NCI-H1417 treated with DMSO at 0.1 percent for 48 hours (cell line): Measurements from ENCODE around the gene CMYA5.
"Not testable (repeated sequence)": the region's sequence is repeated elsewhere in the genome, so short reads cannot be mapped to it uniquely, and the experiment has no call there.

Experiments
- DNase-seq: peaks from one replicate; lab custom pipeline; 2025; lab: John Stamatoyannopoulos, UW

Gene CMYA5

DNA sequence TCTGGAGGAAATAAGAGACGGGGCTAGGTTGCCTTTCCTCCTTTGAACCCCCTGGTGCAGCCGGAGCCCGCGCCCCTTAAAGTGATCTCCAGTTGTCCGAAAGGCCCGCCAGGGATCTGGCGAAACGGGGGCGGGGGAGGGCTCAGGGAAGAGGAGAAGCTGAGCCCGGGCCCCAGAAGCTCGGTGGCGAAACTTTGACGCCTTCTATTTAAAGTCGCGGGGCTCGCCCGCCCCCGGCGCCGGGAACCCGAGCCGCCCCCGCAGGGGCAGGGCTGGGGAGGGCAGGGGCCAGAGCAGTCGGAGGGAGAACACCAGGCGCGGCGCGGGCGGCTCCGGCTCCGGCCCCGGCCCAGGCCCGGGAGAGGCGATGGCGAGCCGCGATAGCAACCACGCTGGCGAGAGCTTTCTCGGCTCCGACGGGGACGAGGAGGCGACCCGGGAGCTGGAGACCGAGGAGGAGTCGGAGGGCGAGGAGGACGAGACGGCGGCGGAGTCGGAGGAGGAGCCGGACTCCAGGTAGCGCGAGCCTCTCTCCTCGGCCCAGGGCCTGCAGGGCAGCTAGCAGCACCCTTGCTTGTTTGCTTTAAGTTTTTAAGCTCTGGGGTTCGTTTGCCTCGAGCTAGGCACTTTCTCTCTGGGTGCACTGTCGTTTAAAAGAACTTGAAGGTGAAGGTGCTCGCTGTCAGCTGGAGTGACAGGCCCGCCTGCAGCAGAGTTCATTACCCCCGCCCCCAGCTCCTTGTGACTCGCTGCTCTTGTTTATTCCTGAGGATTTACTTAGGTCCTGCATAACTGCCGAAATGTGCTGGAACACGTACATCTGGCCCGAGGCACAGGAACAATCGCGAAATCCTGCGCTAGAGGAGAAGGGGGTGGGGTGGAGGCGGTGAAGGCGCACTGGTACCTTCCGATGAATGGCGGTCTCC, at the start of gene CMYA5:
Gene CMYA5 (plus strand): TSS at position 296 of the 926 bp plus-strand sequence. CDS start 72 bp downstream, at position 368.
- no peak for DNase-seq

DNA sequence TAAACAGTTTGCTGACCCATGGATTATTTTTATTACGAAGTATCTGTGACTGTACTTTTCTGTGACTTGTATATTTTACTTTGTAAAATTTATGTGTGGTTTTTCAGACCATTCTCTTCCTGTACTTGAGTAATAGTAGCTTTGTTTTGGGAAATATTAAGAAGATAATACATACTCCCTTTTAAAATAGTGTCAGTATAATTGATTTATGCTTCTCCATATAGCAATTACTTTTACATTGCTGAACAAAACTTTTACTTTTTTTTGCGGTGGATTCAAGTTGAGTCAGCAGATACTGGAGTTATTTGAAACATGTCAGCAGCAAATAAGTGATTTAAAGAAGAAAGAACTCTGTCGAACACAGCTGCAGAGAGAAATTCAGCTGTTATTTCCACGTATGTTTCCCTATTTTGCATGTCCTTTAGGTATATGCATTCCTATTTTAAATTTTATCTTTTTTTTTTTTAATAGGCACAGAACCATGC, 49.0 kb upstream of the CMYA5 start:
- no peak for DNase-seq

DNA sequence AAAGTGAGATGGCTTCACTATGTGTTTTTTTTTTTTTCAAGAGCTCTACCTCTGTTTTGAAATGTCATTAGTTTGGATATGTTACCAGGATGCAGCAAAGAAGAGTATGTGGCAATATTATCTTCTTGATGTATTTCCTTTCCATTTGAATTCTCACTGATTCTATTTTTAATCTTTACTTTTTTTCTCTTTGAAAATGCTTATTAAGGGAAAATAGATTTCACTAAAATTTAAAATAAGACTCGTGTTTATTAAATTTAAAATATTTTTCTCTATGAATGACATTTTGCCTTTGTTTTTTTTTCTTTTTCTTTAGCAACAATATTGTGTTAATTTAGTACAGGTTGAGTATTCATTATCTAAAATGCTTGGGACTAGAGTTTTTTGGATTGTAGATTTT, 48.2 kb upstream of the CMYA5 start:
- no peak for DNase-seq

DNA sequence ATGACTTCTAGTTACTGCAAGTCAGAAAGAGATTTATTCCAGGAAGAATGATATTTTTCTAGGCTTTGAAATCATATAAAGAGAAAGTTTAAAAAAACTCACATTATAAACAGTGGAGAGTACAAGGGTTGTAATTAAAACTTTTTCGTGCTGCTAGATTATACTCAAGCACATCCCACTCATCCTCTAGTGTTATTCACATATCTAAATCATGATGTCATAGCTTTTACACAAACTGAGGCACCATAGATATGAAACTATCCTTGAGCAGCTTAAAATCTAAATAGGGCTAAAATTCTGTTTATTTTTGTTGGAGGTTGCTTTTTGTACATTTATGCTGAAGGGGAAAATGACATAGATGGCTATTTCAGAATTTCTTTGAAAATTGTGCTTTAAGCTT, 47.4 kb upstream of the CMYA5 start:
- DNase-seq, result no peak

DNA sequence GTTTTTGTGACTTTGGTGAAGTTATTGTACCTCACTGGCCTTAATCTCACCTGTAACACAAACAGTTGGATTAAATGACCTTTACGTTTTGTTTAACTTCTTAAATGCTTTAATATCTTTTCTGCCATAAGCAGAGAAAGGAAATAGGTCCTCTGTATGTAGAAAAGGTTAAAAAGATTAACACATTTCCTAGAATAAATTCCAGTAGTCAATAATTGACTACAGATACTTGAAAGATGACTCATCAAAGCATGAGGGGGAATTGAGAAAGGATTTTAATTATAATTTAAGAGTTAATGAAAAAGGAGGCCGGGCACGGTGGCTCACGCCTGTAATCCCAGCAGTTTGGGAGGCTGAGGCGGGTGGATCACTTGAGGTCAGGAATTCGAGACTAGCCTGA, 35.8 kb upstream of the CMYA5 start:
- no peak for DNase-seq

DNA sequence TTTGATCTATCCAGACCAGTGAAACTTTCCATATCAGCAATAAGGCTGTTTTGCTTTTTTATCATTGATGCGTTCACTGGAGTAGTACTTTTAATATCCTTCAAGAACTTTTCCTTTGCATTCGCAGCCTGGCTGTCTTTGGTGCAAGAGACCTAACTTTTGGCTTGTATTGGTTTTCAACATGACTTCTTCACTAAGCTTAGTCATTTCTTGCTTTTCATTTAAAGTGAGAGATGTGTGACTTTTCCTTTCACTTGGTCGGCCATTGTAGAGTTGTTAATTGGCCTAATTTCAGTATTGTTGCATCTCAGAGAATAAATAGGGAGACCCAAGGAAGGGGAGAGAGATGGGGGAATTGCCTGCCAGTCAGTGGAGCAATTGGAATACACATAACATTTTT, 26.4 kb upstream of the CMYA5 start:
- DNase-seq, result no peak

DNA sequence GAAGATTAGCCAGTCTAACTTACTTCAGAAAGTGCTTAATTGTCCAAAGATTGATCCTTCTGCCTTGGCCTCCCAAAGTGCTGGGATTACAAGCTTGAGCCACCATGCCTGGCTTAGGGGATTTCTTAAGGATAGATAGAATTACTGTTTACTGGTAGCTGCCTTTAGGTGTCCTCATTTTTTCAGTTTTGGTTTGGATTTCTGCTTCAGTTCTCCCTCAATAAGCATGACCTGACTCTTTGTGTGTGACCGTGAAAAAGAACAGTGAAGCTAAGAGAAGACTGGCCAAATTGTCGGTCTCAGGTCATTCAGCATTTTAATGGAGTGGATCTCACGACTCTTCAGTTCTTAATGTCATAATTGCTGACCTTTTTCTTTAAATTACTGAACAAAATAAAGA, 22.9 kb upstream of the CMYA5 start:
- DNase-seq, result no peak

DNA sequence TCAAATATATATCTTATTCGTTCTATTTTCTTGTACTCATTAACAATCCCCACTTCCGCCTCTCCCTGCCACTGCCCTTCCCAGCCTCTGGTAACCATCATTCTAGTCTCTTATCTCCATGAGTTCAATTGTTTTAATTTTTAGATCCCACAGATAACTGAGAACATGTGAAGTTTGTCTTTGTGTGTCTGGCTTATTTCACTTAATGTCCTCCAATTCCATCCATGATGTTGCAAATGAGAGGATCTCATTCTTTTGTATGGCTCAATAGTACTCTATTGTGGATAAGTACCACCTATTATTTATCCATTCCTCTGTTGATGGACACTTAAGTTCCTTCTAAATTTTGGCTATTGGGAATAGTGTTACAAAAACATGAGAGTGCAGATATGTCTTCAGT, 17.2 kb upstream of the CMYA5 start:
- no peak for DNase-seq

DNA sequence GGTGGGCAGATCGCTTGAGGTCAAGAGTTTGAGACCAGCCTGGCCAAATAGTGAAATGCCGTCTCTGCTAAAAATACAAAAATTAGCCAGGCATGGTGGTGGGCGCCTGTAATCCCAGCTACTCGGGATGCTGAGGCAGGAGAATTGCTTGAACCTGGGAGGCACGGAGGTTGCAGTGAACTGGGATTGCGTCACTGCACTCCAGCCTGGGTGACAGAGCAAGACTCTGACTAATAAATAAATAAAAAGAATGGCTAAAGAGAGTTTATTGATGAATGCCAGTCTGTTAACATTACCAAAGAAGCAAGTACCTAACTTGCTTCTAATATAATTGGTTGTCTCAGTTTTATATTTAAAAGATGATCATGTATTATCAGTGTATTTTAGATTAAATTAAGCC, 13.3 kb upstream of the CMYA5 start:
- DNase-seq, result not testable (repeated sequence)

DNA sequence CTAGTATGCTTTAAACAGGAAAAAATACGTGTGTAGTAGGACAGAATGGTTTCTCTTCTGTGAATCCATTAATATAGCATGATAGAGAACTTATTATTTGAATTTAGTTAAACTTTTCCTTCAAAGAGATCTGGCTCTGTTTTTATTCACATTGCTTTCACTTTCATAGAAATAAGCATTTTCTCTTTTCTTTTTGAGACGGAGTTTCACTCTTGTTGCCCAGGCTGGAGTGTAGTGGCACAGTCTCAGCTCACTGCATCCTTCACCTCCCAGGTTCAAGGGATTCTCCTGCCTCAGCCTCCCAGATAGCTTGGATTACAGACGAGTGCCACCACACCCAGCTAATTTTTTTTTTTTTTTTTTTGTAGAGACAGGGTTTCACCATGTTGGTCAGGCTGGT, 7.5 kb upstream of the CMYA5 start:
- DNase-seq, result not testable (repeated sequence)

DNA sequence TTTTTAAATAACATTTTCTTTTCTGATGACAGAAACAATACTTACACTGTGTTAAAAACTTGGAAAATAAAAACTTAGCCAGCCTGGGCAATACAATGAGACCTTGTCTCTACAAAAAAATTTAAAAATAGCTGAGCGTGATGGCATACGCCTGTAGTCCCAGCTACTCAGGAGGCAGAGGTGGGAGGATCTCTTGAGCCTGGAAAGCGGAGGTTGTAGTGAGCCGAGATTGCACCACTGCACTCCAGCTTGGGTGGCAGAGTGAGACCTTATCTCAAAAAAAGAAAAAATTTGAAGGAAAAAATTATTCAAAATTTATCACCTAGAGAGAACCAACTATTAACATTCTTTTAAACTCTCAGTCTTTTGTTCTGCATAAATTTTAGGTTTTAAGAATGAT, 4.9 kb upstream of the CMYA5 start:
- DNase-seq, result no peak

DNA sequence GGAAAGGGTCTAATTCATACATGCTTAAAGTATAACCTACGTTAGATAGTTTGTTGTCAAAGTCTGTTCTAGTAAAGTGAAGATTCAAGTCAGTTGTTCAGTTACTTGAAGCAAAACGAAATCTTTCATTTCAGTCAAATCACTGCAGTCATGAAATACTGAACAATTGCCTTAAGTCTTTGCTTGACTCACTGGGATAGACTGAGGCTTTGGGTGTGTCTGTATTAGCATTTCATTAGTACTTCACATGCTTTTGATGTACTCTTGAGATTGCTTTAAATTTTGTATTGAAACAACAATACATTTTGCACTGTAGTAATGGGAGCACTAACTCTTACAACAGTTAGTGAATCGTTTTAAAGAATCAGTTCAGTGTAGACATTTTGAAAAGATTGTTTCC, 4.0 kb upstream of the CMYA5 start:
- no peak for DNase-seq

DNA sequence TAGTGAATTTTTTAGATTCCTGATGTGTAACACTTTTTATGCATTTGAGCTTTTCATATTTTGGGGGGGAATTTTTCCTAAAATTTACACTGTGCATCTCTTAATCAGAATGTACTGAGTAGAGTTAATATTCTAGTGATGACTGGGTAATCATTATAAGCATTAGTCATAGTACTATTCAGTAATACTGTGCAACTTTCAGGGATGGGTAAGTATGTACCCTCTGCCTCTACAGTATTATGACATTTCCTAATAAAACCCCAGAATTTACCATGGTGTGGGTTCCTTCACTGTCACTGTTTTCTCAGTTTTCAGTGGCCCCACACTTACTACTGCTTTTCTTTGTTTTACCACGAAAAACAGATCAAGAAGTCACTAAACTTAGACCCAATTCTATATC, 2.8 kb upstream of the CMYA5 start:
- no peak for DNase-seq

DNA sequence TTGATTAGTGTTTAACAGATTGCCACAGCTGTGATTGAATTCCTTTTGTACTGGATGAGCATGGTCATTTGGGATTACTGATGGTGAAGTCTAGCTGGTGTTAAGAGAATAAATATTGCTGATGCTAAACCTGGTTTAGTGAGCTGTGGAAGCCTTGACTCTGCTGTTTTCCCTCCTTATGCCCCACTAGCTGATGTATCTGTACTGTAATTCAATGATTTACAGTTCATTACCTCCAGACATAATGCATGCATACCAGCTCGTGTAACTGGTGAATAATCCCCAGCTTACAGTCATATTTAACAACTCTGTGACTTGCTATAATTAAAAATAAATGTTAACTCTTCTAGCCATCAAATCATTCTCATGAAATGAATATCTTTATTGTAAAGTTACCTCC, 1.7 kb upstream of the CMYA5 start:
- DNase-seq, result no peak

DNA sequence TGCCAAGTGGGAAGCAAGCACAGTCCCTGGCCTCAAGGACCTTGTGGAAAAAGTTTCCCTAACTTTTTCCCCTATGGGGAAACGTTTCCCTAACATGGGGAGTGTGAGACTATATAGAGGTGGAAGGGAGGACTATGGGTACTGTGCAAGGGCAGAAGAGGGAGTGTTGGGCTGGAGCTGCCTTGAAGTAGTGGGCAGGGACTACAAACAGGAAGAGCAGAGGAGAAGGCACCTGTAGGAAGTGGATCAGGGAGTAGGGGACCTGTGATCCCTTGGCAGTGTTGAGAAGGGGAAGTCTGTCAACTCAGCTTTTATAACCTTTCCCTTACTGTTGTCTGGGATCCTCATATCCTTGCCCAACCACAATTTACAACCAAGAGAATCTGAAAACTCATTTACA, 1.4 kb downstream of the CMYA5 start:
- no peak for DNase-seq

DNA sequence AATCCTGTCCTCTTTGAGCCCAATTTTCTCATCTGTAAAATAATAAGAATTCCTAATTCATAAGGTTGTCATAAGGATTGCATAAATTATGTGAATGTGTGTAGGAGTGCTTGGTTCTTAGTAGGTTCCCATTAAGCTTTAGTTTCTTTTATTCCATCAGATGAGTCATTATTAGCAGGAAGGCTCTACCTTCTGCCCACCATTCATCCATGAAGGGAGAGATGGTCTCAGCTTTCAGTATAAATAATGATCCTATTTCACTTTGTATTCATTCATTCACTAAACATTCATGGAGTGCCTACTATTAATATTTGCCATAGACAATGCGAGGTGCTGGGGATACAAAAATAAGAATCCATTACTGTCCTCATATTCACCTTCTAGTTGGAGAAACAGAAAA, 3.0 kb downstream of the CMYA5 start:
- DNase-seq, result no peak

DNA sequence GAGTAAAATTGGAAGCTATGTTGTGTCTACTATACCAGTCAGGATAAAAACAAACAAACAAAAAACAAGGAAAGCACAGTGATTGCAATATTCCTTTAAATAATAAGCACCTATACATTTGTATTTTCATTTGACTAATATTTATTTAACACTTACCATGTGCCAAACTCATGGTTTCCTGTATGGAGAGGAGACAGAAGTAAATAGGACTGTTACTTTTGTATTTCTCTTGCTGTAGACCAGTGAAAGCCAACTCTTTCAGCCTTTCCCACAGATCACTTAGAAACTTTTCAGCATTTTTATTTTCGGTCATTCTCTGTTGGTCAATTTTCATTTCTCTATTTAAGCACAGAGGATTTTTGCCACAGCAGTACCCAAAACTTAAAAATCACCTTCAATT, 4.5 kb downstream of the CMYA5 start:
- no peak for DNase-seq

DNA sequence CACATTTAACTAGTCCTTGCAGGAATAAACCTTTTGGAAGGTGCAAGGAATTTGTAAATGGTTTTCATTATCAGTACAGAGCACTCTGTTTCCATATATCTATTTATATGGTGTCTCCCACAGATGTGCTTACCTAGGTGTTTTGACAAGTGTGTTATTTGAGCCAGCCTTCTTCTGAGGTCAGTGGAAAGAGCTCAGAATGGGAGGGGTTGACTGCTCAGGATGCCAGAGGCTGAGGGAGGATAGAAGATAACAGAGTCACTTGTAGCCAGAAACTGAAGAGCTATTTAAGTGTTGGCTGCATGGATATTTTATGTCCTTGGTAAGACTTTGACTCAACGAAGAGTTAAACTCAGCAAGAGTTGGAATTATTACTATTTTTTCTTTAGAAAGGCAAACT, 5.0 kb downstream of the CMYA5 start:
- no peak for DNase-seq

DNA sequence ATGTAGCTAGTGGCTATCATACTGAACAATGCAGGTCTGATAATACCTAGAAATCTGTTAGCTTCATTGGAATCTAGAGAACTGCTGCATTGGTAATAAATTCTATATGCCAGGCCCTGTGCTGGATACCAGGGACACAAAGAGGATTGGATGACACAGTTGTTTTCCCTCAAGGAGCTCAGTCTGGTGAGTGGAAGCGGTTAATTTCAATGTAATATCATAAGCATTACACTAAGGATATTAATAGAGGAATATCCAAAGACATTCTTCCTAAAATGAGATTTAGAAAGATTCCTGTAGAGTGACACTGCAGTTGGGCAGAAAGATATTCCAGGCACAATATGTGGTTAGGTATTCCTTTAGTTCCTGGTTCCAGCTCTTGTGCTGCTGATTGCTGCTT, 5.9 kb downstream of the CMYA5 start:
- no peak for DNase-seq

DNA sequence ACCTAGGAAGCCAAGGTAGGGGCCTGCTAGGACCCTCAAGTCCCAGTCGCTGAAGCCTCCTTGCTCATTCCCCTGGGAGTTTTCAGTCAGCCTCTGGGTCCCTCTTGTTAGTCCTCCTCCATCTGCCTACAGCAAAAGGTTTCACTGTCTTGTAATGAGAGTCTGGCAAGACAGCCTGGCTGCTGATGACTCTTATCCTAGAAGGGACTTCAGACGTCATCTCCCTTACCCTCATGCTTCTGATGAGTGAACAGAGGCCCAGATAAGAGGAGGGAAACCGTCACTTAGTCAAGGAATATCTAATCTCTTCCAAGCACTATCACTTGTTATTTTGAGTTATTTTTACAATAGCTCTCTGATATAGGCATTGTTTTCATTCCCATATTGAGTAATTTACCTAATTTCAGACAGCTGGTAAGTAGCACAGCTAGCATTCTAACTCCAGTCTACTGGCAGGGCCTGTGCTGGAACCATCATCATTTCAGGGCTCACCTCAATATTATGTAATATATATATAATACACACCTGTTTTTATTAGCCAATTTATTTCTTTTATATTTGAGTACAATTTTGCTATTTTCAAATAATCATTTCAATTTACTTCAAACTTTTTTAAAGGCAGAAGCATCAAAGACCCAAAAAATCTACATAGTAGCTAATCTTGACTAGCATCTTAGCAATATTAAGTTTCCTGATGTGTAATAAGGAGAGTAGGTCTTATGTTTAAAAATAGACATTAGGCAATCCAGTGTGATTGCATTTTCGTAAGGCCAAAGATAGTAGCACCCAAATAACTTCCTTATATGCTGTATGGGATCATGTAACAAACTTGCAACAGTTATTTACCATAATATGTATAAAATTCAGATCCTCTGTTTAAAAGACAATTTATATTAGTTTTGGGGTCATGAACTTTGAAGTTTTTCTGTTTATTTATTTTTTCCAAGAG, 7.9 kb downstream of the CMYA5 start:
- no peak for DNase-seq

DNA sequence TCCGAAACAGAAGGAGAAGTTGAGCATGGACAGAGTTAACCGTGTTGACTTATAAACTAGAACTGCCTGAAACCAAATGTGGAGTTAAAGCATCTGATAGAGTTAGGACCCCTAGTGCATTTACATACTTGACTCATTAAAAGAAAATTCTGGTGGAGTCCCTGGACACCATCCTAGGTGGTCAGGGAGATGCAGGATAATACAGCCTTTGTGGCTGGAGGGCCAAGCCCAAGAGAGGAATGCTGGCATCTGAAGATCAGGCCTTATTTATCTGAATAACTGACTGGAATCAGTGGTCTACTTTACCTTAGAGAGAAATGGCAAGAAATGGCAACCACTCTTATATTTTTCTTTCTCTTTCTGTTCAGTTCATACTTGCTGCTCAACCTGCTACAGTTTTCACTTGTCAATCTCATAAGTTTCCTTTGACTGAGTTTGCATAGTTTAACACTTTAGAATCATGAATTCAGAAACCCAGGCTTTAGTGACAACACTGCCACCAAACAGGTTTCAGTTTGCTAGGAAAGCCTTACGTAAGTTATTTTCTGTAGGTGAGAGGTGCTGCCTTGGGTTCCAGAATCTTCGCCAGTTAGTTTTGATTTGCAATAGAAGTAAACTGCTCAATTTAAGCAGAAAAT, 10.2 kb downstream of the CMYA5 start:
- DNase-seq, result no peak
